NCI-H526 treated with DMSO at 0.1 percent for 48 hours (cell line): ENCODE results near the gene CYP4F22.
"Not testable (repeated sequence)": the region's sequence is repeated elsewhere in the genome, so short reads cannot be mapped to it uniquely, and the experiment has no call there.

Experiments
- DNase-seq: peaks from one replicate; lab custom pipeline; 2025; lab: John Stamatoyannopoulos, UW

CYP4F22 gene

GRCh38 chr19:15576526-15577156, 68.3 kb downstream of the CYP4F22 start:
- no peak for DNase-seq

- DNase-seq, result no peak
Measured at GRCh38 chr19:15577184-15577771, 69.0 kb downstream of the CYP4F22 start.

- DNase-seq, result no peak
Measured at GRCh38 chr19:15583346-15583745, 75.0 kb downstream of the CYP4F22 start.

GRCh38 chr19:15584095-15584494, 75.8 kb downstream of the CYP4F22 start:
- no peak for DNase-seq

GRCh38 chr19:15584541-15585115, 76.3 kb downstream of the CYP4F22 start:
- peak; percentile 3 for DNase-seq

GRCh38 chr19:15587663-15588062, 79.3 kb downstream of the CYP4F22 start:
- no peak for DNase-seq

GRCh38 chr19:15588265-15588664, 79.9 kb downstream of the CYP4F22 start:
- no peak for DNase-seq

GRCh38 chr19:15589760-15590451, 81.6 kb downstream of the CYP4F22 start:
- no peak for DNase-seq

- DNase-seq, result no peak
Measured at GRCh38 chr19:15591796-15592195, 83.5 kb downstream of the CYP4F22 start.

GRCh38 chr19:15592506-15592905, 84.2 kb downstream of the CYP4F22 start:
- DNase-seq, result not testable (repeated sequence)

- DNase-seq, result not testable (repeated sequence)
Measured at GRCh38 chr19:15593766-15594165, 85.4 kb downstream of the CYP4F22 start.

GRCh38 chr19:15595069-15595468, 86.7 kb downstream of the CYP4F22 start:
- no peak for DNase-seq
